HepG2 (cell line): ENCODE results near the gene ZBTB20. TPM values are rescaled to one million over a fixed set of nuclear protein-coding genes. Genes with fewer than 3 reads are reported as not detected.

Experiments
- ATAC-seq: fragments of 200-7000 bp; cut with Tn5 transposase; 3 replicates; pipeline ENCODE4 v1.9.1; 2020; ENCODE audit warnings: mild to moderate bottlenecking, moderate library complexity
- BruUV-seq: library from RNA; stranded (reverse); fragments of 400-500 nt; replicated peaks from 2 replicates; lab custom pipeline; 2021; lab: Mats Ljungman, UMichigan
- CTCF ChIA-PET: fragments of 300-600 bp; formaldehyde crosslinking; extraction: SDS; loops from one replicate; lab custom pipeline; 2021; ENCODE audit warnings: low total read pairs, inconsistent platforms, low intra/inter-chr PET ratio; lab: Yijun Ruan, JAX
- POLR2A ChIA-PET: fragments of 350-600 bp; sonication (Branson Sonifier 250); formaldehyde crosslinking; loops from one replicate; lab custom pipeline; 2020; ENCODE audit warnings: antibody characterized with exemption, inconsistent platforms; lab: Yijun Ruan, JAX
- DNase-seq: peaks from one replicate; pipeline ENCODE4 v3.0.0-alpha.2; 2015; ENCODE audit warnings: low spot score
- FAIRE-seq: peaks from 3 replicates; lab custom pipeline; 2011; peaks lifted over from hg19 to GRCh38; lab: Jason Lieb, UNC
- H2AFZ ChIP-seq: one replicate; pipeline ENCODE4 v1.6.1; 2011; ENCODE audit warnings: low read length, inconsistent platforms
- H3K27ac ChIP-seq: fragments of 300-600 bp; 3 replicates; pipeline ENCODE4 v1.8.0; 2011; ENCODE audit warnings: mixed run types, mild to moderate bottlenecking, mixed read lengths, low read length, inconsistent platforms; ENCODE audit not compliant: insufficient read depth; ENCODE audit errors: extremely low read length
- H3K27me3 ChIP-seq, 2 experiments: fragments of 200-600 bp in 1 of 2; 2 replicates in 1 of 2; 3 replicates in 1 of 2; pipeline versions ENCODE4 v1.6.0 to v1.8.0; 2011; ENCODE audit warnings: low read length in 2 of 2, mild to moderate bottlenecking in 2 of 2, moderate library complexity in 2 of 2, inconsistent platforms in 1 of 2; ENCODE audit not compliant: insufficient read depth in 2 of 2, control insufficient read depth in 1 of 2
- H3K36me3 ChIP-seq, 2 experiments: fragments of 200-600 bp in 1 of 2; replicated peaks in 1 of 2; 2 replicates in 1 of 2; 3 replicates in 1 of 2; pipeline versions ENCODE4 v1.5.1 to v1.8.0; 2011; ENCODE audit warnings: low read length in 2 of 2, inconsistent platforms in 1 of 2; ENCODE audit not compliant: insufficient read depth in 2 of 2, control insufficient read depth in 1 of 2
- H3K4me1 ChIP-seq: 2 replicates; pipeline ENCODE4 v1.5.1; 2012; ENCODE audit warnings: low read length, inconsistent platforms; ENCODE audit not compliant: insufficient read depth
- H3K4me2 ChIP-seq: 2 replicates; pipeline ENCODE4 v1.6.0; 2011; ENCODE audit warnings: low read depth, low read length, inconsistent platforms
- H3K4me3 ChIP-seq, 3 experiments: fragments of 200-600 bp in 1 of 3; sonication (generic), shearing (Covaris generic) in 1 of 3; replicated peaks in 1 of 3; 2 replicates each; pipeline ENCODE4 v1.5.1; 2011 to 2016; ENCODE audit warnings: low read length in 3 of 3, inconsistent platforms in 2 of 3, low read depth in 2 of 3, mild to moderate bottlenecking in 2 of 3, control low read depth in 1 of 3, mixed read lengths in 1 of 3; ENCODE audit not compliant: insufficient read depth in 1 of 3
- H3K79me2 ChIP-seq: one replicate; pipeline ENCODE4 v1.6.1; 2011; ENCODE audit warnings: low read length, inconsistent platforms; ENCODE audit not compliant: insufficient read depth
- H3K9ac ChIP-seq: 2 replicates; pipeline ENCODE4 v1.6.0; 2011; ENCODE audit warnings: mild to moderate bottlenecking, low read depth, low read length, inconsistent platforms; ENCODE audit not compliant: insufficient read depth
- H3K9me3 ChIP-seq: 2 replicates; pipeline ENCODE4 v1.5.1; 2012; ENCODE audit warnings: mild to moderate bottlenecking, low read length
- H4K20me1 ChIP-seq: 2 replicates; pipeline ENCODE4 v1.6.0; 2011; ENCODE audit warnings: inconsistent platforms, mild to moderate bottlenecking, low read length, moderate library complexity; ENCODE audit not compliant: insufficient read depth
- PHF20 ChIP-seq: sonication (generic); formaldehyde crosslinking; IDR thresholded peaks from 2 replicates; pipeline ENCODE4 v1.5.0; 2020; ENCODE audit warnings: mild to moderate bottlenecking, missing genetic modification reagents
- RBM22 ChIP-seq: fragments of 200-400 bp; formaldehyde crosslinking; optimal IDR thresholded peaks from 2 replicates; pipeline ENCODE3; 2017; ENCODE audit warnings: mild to moderate bottlenecking, low read length, moderate library complexity
- RFX5 ChIP-seq: IDR thresholded peaks from 2 replicates; pipeline ENCODE4 v1.6.1; 2011; ENCODE audit warnings: low read depth, low read length, improper control_type of control experiment
- TCF12 ChIP-seq, 2 experiments: fragments of 450-650 bp in 1 of 2; sonication (generic) in 1 of 2; formaldehyde crosslinking in 1 of 2; IDR thresholded peaks; 2 replicates each; pipeline versions ENCODE4 v1.6.1 to v1.8.0; 2017 to 2022; ENCODE audit warnings: antibody characterized with exemption in 1 of 2, mild to moderate bottlenecking in 1 of 2, missing genetic modification reagents in 1 of 2, moderate library complexity in 1 of 2
- ZMYM3 ChIP-seq: sonication (generic); formaldehyde crosslinking; IDR thresholded peaks from 2 replicates; pipeline ENCODE4 v1.5.1; 2020; ENCODE audit warnings: mild to moderate bottlenecking, missing genetic modification reagents
- ZNF879 ChIP-seq: sonication (generic); formaldehyde crosslinking; IDR thresholded peaks from 2 replicates; pipeline ENCODE4 v1.8.1; 2023; ENCODE audit warnings: missing genetic modification reagents
- ZNF883 ChIP-seq: sonication (generic); formaldehyde crosslinking; IDR thresholded peaks from 2 replicates; pipeline ENCODE4 v1.5.1; 2020; ENCODE audit warnings: mild to moderate bottlenecking, missing genetic modification reagents; ENCODE audit errors: not compliant biosample characterization
- ZZZ3 ChIP-seq: sonication (generic); formaldehyde crosslinking; IDR thresholded peaks from 2 replicates; pipeline ENCODE4 v1.4.0; 2020; ENCODE audit warnings: missing genetic modification reagents, mild to moderate bottlenecking, borderline replicate concordance
- WGBS: methylation state at CpG from one replicate; pipeline ENCODE4 v1.1.6; 2017; ENCODE audit warnings: low lambda C conversion rate; 5-methylcytosine and 5-hydroxymethylcytosine counted together
- in situ Hi-C: cut with HindIII; loops from 2 replicates; pipeline ENCODE4 v1.10.0; 2017; ENCODE audit warnings: low pct_unique_long_range_greater_than_20kb; ENCODE audit not compliant: extremely low pct_ligation_motif_present
- intact Hi-C: fragments of 100-400 bp; cut with micrococcal nuclease; formaldehyde crosslinking; loops from one replicate; pipeline ENCODE4 v1.10.0; 2022; ENCODE audit not compliant: unreplicated experiment
- polyA plus RNA-seq, 8 experiments: library from polyadenylated mRNA; depleted of rRNA in 3 of 8; stranded (reverse) in 7 of 8; unstranded in 1 of 8; fragments of >200 nt; fragmentation: Illumina TruSeq in 4 of 8; extraction: Trizol in 4 of 8; gene quantifications; 2 replicates each; pipeline versions ENCODE4 v1.2.1 to v1.2.3, GENCODE V29; 2011 to 2016; ENCODE audit warnings: low read depth in 4 of 8, missing spikeins in 1 of 8, mixed read lengths in 1 of 8; ENCODE audit not compliant: insufficient read depth in 1 of 8
- total RNA-seq, 5 experiments: library from RNA; depleted of rRNA; stranded (reverse); fragments of >200 nt; fragmentation: Illumina TruSeq; extraction: Trizol; gene quantifications; 2 replicates each; pipeline ENCODE4 v1.2.3, GENCODE V29; 2016; ENCODE audit warnings: low read depth in 1 of 5
- TF ChIP-seq, protein P1 (sequence below): sonication (generic); formaldehyde crosslinking; IDR thresholded peaks from 2 replicates; pipeline ENCODE4 v1.9.0; 2021; ENCODE audit warnings: missing genetic modification reagents, mild to moderate bottlenecking, borderline replicate concordance
- TF ChIP-seq, protein P2 (sequence below): sonication (generic); formaldehyde crosslinking; IDR thresholded peaks from 2 replicates; pipeline ENCODE4 v1.8.1; 2023; ENCODE audit warnings: mild to moderate bottlenecking, missing genetic modification reagents, borderline replicate concordance
- TF ChIP-seq, protein P3 (sequence below): sonication (generic); formaldehyde crosslinking; IDR thresholded peaks from 2 replicates; pipeline ENCODE4 v1.9.0; 2021; ENCODE audit warnings: mild to moderate bottlenecking, missing genetic modification reagents

Gene ZBTB20
- total and polyA plus RNA-seq, 2 of the 13 experiments (the other 11 are each of a cell fraction or from before 2014, with no cell fraction given), result 1.9 to 8.8 TPM

DNA sequence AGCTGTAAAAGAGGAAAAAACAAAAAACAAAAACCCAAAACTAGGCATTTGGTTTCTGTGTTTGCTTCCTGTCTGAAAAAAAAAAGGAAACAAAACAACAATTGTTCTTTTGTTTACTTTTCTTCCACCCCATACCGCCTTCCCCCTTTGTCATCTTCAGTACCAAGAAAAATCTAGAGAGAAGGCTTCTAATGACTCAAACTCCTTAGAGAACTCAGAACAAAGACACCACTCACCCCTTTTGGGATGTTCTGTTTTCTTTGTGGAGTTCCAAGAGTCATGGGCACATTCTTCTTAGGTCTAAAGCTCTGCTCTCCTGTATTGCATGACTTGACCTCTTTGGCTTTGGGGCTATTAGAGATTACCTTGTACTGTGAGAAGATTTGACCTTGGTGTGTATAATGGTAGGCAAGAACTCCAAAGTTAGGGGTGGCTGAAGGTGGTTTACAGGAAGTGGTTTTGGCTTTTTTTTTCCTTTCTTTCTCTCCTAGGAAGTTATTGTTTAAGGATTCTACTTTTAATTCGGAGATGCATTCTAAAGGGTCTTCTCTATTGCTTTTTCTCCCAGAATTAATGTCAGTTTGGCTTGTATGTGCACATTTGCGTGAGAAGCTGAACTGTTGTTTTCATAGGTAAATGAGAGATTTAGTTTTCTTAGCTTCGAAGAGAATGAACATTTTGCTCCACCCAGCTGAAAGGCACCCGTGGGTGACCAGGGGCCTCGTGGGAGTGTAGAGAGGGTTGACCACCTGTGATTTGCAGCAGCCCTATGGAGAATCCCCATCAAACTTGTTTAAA lies 39.5 kb upstream of the ZBTB20 start:
- FAIRE-seq, result no peak
- peaks cover 5% of the 10 kb centered on the region; the same call in 1 of the 2 replicates for H3K4me1 ChIP-seq
- no peaks in the 10 kb centered on the region for H4K20me1 ChIP-seq
- no peak overlapping the region for H3K27ac ChIP-seq
- DNase-seq, result no peak
- ATAC-seq, result no peak
- H2AFZ ChIP-seq, result no peak overlapping the region
- intact Hi-C loops (no loop called here), in situ Hi-C loops (no loop called here)
- ChIA-PET POLR2A (no interaction called here), CTCF (no interaction called here)
- 15% methylated on average over 6 of the region's 6 CpGs for WGBS
- H3K36me3 ChIP-seq, result no peaks in the 10 kb centered on the region
- H3K9ac ChIP-seq, result no peak overlapping the region
- TF ChIP-seq PHF20 (CRISPR knock-in tag) (no peak), ZNF879 (CRISPR knock-in tag) (no peak), ZNF883 (CRISPR knock-in tag) (no peak), ZZZ3 (CRISPR knock-in tag) (no peak), RFX5 (no peak), RBM22 (no peak), TCF12 (IDR thresholded peaks at IDR 0.05) (no peak), TCF12 (CRISPR knock-in tag; IDR thresholded peaks at IDR 0.05) (no peak), ZMYM3 (CRISPR knock-in tag) (no peak)
- TF ChIP-seq, protein P1, sequence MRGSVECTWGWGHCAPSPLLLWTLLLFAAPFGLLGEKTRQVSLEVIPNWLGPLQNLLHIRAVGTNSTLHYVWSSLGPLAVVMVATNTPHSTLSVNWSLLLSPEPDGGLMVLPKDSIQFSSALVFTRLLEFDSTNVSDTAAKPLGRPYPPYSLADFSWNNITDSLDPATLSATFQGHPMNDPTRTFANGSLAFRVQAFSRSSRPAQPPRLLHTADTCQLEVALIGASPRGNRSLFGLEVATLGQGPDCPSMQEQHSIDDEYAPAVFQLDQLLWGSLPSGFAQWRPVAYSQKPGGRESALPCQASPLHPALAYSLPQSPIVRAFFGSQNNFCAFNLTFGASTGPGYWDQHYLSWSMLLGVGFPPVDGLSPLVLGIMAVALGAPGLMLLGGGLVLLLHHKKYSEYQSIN (CRISPR knock-in tag), result no peak
- TF ChIP-seq, protein P2, sequence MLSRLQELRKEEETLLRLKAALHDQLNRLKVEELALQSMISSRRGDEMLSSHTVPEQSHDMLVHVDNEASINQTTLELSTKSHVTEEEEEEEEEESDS (CRISPR knock-in tag), result no peak
- TF ChIP-seq, protein P3, sequence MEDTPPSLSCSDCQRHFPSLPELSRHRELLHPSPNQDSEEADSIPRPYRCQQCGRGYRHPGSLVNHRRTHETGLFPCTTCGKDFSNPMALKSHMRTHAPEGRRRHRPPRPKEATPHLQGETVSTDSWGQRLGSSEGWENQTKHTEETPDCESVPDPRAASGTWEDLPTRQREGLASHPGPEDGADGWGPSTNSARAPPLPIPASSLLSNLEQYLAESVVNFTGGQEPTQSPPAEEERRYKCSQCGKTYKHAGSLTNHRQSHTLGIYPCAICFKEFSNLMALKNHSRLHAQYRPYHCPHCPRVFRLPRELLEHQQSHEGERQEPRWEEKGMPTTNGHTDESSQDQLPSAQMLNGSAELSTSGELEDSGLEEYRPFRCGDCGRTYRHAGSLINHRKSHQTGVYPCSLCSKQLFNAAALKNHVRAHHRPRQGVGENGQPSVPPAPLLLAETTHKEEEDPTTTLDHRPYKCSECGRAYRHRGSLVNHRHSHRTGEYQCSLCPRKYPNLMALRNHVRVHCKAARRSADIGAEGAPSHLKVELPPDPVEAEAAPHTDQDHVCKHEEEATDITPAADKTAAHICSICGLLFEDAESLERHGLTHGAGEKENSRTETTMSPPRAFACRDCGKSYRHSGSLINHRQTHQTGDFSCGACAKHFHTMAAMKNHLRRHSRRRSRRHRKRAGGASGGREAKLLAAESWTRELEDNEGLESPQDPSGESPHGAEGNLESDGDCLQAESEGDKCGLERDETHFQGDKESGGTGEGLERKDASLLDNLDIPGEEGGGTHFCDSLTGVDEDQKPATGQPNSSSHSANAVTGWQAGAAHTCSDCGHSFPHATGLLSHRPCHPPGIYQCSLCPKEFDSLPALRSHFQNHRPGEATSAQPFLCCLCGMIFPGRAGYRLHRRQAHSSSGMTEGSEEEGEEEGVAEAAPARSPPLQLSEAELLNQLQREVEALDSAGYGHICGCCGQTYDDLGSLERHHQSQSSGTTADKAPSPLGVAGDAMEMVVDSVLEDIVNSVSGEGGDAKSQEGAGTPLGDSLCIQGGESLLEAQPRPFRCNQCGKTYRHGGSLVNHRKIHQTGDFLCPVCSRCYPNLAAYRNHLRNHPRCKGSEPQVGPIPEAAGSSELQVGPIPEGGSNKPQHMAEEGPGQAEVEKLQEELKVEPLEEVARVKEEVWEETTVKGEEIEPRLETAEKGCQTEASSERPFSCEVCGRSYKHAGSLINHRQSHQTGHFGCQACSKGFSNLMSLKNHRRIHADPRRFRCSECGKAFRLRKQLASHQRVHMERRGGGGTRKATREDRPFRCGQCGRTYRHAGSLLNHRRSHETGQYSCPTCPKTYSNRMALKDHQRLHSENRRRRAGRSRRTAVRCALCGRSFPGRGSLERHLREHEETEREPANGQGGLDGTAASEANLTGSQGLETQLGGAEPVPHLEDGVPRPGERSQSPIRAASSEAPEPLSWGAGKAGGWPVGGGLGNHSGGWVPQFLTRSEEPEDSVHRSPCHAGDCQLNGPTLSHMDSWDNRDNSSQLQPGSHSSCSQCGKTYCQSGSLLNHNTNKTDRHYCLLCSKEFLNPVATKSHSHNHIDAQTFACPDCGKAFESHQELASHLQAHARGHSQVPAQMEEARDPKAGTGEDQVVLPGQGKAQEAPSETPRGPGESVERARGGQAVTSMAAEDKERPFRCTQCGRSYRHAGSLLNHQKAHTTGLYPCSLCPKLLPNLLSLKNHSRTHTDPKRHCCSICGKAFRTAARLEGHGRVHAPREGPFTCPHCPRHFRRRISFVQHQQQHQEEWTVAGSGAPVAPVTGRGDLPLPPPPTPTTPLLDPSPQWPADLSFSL (CRISPR knock-in tag), result no peak
- H3K27me3 ChIP-seq, result no peaks in the 10 kb centered on the region
- no peak overlapping the region for H3K4me3 ChIP-seq
- H3K9me3 ChIP-seq, result peaks cover 7% of the 10 kb centered on the region; the same call in 1 of the 2 replicates
- no peak overlapping the region for H3K4me2 ChIP-seq
- BruUV-seq, result no TSS peak
- H3K79me2 ChIP-seq, result no peaks in the 10 kb centered on the region
